Osteoblast (primary cell): ENCODE measurements around the gene CDX1. TPM values are rescaled to one million over a fixed set of nuclear protein-coding genes. Genes with fewer than 3 reads are reported as not detected.

Experiments used
- DNase-seq: peaks from one replicate; pipeline ENCODE4 v3.0.0; 2011; ENCODE audit warnings: low spot score, mixed read lengths; ENCODE audit not compliant: insufficient read length; ENCODE audit errors: missing footprints
- H2AFZ ChIP-seq: 2 replicates; pipeline ENCODE4 v1.6.0; 2011; ENCODE audit warnings: mild to moderate bottlenecking, low read length
- H3K27ac ChIP-seq: 2 replicates; pipeline ENCODE4 v1.5.1; 2011; ENCODE audit warnings: mild to moderate bottlenecking, low read depth, low read length, moderate library complexity
- H3K27me3 ChIP-seq: 2 replicates; pipeline ENCODE4 v1.6.0; 2012; ENCODE audit warnings: mild to moderate bottlenecking, control low read depth, inconsistent platforms, low read length, moderate library complexity; ENCODE audit not compliant: insufficient read depth
- H3K36me3 ChIP-seq: 2 replicates; pipeline ENCODE4 v1.5.1; 2011; ENCODE audit warnings: mild to moderate bottlenecking, low read length, control low read depth, moderate library complexity; ENCODE audit not compliant: insufficient read depth
- H3K4me1 ChIP-seq: 2 replicates; pipeline ENCODE4 v1.5.1; 2011; ENCODE audit warnings: mild to moderate bottlenecking, low read length, control low read depth, moderate library complexity; ENCODE audit not compliant: insufficient read depth
- H3K4me2 ChIP-seq: 2 replicates; pipeline ENCODE4 v1.6.0; 2011; ENCODE audit warnings: mild to moderate bottlenecking, low read length; ENCODE audit not compliant: insufficient read depth
- H3K4me3 ChIP-seq: fragments of 200-600 bp; sonication (generic); 3 replicates; pipeline ENCODE4 v1.5.1; 2012; ENCODE audit warnings: mild to moderate bottlenecking, low read length, inconsistent platforms; ENCODE audit not compliant: insufficient read depth
- H3K79me2 ChIP-seq: 2 replicates; pipeline ENCODE4 v1.6.0; 2012; ENCODE audit warnings: mild to moderate bottlenecking, low read length, control low read depth, inconsistent platforms; ENCODE audit not compliant: insufficient read depth
- H3K9me3 ChIP-seq: 2 replicates; pipeline ENCODE4 v1.5.1; 2011; ENCODE audit warnings: low read depth, low read length, control low read depth
- H4K20me1 ChIP-seq: 2 replicates; pipeline ENCODE4 v1.6.0; 2012; ENCODE audit warnings: mild to moderate bottlenecking, low read length, control low read depth; ENCODE audit not compliant: insufficient read depth
- total RNA-seq: library from RNA; depleted of rRNA; stranded (reverse); fragments of >200 nt; gene quantifications from 2 replicates; pipeline ENCODE4 v1.2.3, GENCODE V29; 2012
- TF ChIP-seq, protein P1 (sequence below): IDR thresholded peaks from 2 replicates; pipeline ENCODE4 v1.5.1; 2011; ENCODE audit warnings: mild to moderate bottlenecking, low read depth, low read length, moderate library complexity; ENCODE audit errors: extremely low read depth

Gene CDX1
- total RNA-seq, 1 donor: 0.36 TPM

DNA sequence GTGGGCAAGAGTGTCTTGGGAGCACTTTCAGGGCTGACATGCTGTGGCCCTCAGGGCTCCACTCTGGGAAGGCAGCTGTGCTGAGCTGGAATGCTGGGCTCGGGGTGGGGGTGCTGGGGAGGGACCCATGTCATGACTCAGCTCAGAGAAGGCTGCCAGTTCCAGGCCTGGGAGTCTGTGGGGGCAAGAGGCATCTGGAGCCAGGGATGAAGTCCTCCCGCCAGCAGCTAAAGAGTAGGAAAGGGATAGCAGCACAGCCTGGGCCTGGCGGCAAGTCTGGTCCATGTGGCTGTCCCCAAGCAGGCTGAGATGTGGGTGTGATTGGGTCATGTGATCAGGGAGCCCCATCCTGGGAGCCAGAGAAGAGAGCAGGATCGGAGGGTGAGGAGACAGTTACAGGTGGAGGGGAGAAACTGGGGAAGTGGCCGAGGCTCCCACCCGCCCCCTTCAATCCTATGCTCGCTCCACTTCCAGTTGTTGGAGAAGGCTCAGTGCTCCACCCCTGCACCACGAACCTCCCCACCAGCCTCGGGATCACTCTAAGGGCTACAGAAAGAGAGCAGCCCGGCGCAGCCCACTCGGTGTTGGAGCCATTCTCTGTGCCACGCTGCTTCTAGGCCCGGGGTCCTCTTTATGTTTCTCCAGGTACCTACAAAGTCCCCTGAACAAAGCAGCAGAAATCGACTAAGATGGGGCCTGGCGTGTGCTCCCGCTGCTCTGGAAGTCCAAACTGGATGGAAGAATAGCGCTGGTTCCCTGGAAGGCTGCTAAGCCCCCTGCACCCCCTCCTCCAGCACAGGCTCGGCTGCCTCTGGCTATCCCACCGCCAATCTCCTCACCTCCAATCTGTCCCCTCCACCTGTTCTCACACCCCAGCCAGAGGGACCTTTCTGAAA, 23.0 kb upstream of the CDX1 start:
- Histone ChIP-seq H3K4me1 (peaks cover 85% of the 10 kb centered on the region), H4K20me1 (peaks cover 4% of the 10 kb centered on the region), H3K4me2 (peak overlapping the region; percentile 70), H2AFZ (no peak overlapping the region), H3K36me3 (peaks cover 21% of the 10 kb centered on the region), H3K79me2 (peaks cover 78% of the 10 kb centered on the region), H3K27me3 (no peaks in the 10 kb centered on the region), H3K4me3 (peak overlapping the region; percentile 42), H3K27ac (peak overlapping the region; percentile 96), H3K9me3 (no peaks in the 10 kb centered on the region)
- DNase-seq: peak; percentile 93
- TF ChIP-seq, protein P1, sequence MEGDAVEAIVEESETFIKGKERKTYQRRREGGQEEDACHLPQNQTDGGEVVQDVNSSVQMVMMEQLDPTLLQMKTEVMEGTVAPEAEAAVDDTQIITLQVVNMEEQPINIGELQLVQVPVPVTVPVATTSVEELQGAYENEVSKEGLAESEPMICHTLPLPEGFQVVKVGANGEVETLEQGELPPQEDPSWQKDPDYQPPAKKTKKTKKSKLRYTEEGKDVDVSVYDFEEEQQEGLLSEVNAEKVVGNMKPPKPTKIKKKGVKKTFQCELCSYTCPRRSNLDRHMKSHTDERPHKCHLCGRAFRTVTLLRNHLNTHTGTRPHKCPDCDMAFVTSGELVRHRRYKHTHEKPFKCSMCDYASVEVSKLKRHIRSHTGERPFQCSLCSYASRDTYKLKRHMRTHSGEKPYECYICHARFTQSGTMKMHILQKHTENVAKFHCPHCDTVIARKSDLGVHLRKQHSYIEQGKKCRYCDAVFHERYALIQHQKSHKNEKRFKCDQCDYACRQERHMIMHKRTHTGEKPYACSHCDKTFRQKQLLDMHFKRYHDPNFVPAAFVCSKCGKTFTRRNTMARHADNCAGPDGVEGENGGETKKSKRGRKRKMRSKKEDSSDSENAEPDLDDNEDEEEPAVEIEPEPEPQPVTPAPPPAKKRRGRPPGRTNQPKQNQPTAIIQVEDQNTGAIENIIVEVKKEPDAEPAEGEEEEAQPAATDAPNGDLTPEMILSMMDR: no peak

DNA sequence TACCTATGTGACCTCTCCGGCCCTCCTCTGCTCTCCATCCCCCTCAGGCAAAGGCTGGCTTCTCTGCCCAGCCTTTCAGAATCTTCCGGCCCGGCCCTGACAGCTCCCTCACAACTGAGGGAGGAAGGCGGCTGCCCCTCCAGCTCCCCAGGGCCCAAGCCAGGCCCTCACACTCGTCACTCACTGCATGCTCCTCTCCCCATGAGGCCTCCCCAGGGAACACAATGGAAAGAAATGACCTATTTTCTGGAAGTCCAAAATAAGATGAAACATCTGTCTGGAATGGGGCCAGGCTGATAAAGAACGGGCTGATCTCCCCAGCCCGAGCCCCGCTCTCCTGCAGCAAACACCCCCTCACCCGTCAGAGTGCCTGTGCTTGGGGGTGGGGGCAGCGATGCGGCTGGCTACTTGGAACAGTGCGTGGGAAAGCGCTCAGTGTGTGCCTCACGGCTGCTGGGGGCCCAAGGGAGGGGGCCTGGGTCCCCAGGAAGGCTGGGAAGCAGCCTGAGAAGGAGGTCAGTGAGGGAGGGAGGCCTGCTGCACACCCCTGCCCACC, 22.3 kb upstream of the CDX1 start:
- Histone ChIP-seq H3K4me1 (peaks cover 85% of the 10 kb centered on the region), H4K20me1 (peaks cover 9% of the 10 kb centered on the region), H3K4me2 (peak overlapping the region; percentile 70), H3K9me3 (no peaks in the 10 kb centered on the region), H3K79me2 (peaks cover 79% of the 10 kb centered on the region), H3K4me3 (peak overlapping the region; percentile 42), H3K27ac (peak overlapping the region; percentile 96), H3K27me3 (no peaks in the 10 kb centered on the region), H3K36me3 (peaks cover 29% of the 10 kb centered on the region), H2AFZ (no peak overlapping the region)
- TF ChIP-seq, protein P1: no peak
- DNase-seq: no peak

DNA sequence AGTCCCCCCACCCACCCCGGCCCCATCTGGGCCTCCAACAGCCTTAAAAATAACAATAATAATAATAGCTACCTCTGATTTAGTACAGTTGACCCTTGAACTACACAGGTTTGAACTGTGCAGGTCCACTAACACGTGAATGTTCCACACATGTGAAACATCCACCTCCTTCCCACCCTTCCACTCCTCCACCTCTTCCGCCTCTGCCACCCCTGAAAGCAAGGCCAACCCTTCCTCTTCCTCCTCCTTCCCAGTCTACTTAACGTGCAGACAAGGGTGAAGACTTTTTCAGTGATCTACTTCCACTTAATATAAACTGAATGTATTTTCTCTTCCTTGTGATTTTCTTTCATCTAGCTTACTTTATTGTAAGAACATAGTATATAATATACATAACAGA, 21.7 kb upstream of the CDX1 start:
- no peaks in the 10 kb centered on the region for H3K27me3 ChIP-seq
- H3K36me3 ChIP-seq: peaks cover 34% of the 10 kb centered on the region
- peaks cover 85% of the 10 kb centered on the region for H3K4me1 ChIP-seq
- peaks cover 14% of the 10 kb centered on the region for H4K20me1 ChIP-seq
- H3K27ac ChIP-seq: peak overlapping the region; percentile 96
- no peaks in the 10 kb centered on the region for H3K9me3 ChIP-seq
- TF ChIP-seq, protein P1: no peak
- no peak overlapping the region for H3K4me3 ChIP-seq
- peaks cover 80% of the 10 kb centered on the region for H3K79me2 ChIP-seq
- no peak overlapping the region for H2AFZ ChIP-seq
- no peak for DNase-seq
- peak overlapping the region; percentile 70 for H3K4me2 ChIP-seq

DNA sequence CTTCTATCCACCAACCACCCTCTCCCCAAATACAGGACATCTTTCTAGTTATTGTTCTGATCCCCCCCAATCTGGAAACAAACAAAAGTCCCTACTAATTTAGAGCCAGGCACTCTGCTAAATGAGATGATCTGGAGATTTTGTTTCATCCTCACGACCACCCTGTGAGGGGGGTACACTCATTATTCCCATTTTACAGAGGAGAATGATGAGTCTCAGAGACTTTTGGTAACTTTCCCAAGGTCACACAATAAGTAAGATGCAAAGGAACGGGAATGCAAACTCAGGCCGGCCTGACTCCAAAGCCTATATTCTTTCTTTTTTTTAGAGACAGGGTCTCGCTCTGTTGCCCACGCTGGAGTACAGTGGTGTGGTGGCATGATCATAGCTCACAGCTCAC, 20.3 kb upstream of the CDX1 start:
- H3K79me2 ChIP-seq: peaks cover 80% of the 10 kb centered on the region

More for the DNA sequence above, 20.3 kb upstream of the CDX1 start:
- Histone ChIP-seq H3K27ac (peak overlapping the region; percentile 96), H3K4me2 (no peak overlapping the region), H3K36me3 (peaks cover 42% of the 10 kb centered on the region), H3K4me1 (peaks cover 84% of the 10 kb centered on the region), H2AFZ (no peak overlapping the region), H3K4me3 (no peak overlapping the region), H4K20me1 (peaks cover 19% of the 10 kb centered on the region), H3K9me3 (no peaks in the 10 kb centered on the region), H3K27me3 (no peaks in the 10 kb centered on the region)
- TF ChIP-seq, protein P1: no peak
- DNase-seq: no peak
